HFFc6 (cell line): Measurements from ENCODE around the gene CACFD1. TPM values are rescaled to one million over a fixed set of nuclear protein-coding genes. Genes with fewer than 3 reads are reported as not detected.

ENCODE experiments used
- DNase-seq: peaks from one replicate; pipeline ENCODE4 v3.0.0-alpha.2; 2018
- H3K27ac Mint-ChIP-seq: 2 replicates; pipeline ENCODE4 v1.8.0; 2020; ENCODE audit warnings: mild to moderate bottlenecking, mixed read lengths
- H3K27me3 Mint-ChIP-seq: 2 replicates; pipeline ENCODE4 v1.8.0; 2021; ENCODE audit warnings: mild to moderate bottlenecking, moderate library complexity, mixed read lengths; ENCODE audit not compliant: insufficient read depth
- H3K36me3 Mint-ChIP-seq: 2 replicates; pipeline ENCODE4 v1.8.0; 2021; ENCODE audit warnings: low read depth, mixed read lengths
- H3K4me1 Mint-ChIP-seq: 2 replicates; pipeline ENCODE4 v1.8.0; 2020; ENCODE audit warnings: low read depth, mixed read lengths
- H3K4me3 Mint-ChIP-seq: 2 replicates; pipeline ENCODE4 v1.8.0; 2020; ENCODE audit warnings: mild to moderate bottlenecking, moderate library complexity, mixed read lengths
- H3K9me3 Mint-ChIP-seq: 2 replicates; pipeline ENCODE4 v1.8.0; 2020; ENCODE audit warnings: mild to moderate bottlenecking, mixed read lengths
- CTCF ChIP-seq: fragments of 200-600 bp; sonication (generic); IDR thresholded peaks from 2 replicates; pipeline ENCODE4 v1.5.0; 2021; ENCODE audit warnings: antibody characterized with exemption, mild to moderate bottlenecking
- total RNA-seq, 6 experiments: library from RNA; stranded (reverse); fragmentation: NEBNext Ultra II Directional; extraction: Animal tissue kit (Norgen Biotek cat#: 25700); gene quantifications; 2 replicates in 1 of 6; 3 replicates in 5 of 6; pipeline ENCODE4 v1.2.3, GENCODE V29; 2021

The CACFD1 gene
- total RNA-seq, 6 experiments from 2014 or later = 5.0 to 9.1 (median 6.7) TPM

- H3K4me1 Mint-ChIP-seq = no peaks in the 10 kb centered on the region
- no peaks in the 10 kb centered on the region for H3K27me3 Mint-ChIP-seq
- no peak for DNase-seq
- TF ChIP-seq CTCF = no peak
- no peak overlapping the region for H3K27ac Mint-ChIP-seq
- no peaks in the 10 kb centered on the region for H3K9me3 Mint-ChIP-seq
- no peak overlapping the region for H3K4me3 Mint-ChIP-seq
- H3K36me3 Mint-ChIP-seq = no peaks in the 10 kb centered on the region
These were observed 6.2 kb downstream of the CACFD1 start for GRCh38 chr9:133465984-133466383.

DNA sequence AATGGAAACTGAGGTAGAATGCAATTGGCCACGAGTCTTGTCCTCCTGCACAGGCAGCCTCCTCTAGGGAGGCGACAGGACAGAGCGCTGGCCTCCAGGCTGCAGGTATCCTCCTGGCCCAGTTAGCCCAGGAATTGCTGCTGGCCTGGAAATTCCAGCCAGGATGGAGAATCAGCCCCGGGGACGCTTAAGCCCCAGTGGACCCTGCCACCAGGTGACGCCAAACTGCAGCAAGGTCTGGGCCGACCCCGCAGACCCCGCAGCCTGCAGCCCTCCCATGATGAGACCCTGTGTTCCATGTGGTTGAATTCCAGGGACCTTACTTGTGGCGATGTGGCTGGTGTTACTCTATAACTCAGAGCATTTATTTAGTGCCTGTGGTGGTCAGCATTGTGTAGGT lies 7.3 kb downstream of the CACFD1 start:
- Mint-ChIP-seq H3K4me3 (no peak overlapping the region), H3K36me3 (no peaks in the 10 kb centered on the region), H3K27me3 (no peaks in the 10 kb centered on the region), H3K27ac (no peak overlapping the region), H3K4me1 (no peaks in the 10 kb centered on the region), H3K9me3 (no peaks in the 10 kb centered on the region)
- no peak for DNase-seq
- TF ChIP-seq CTCF = 0 out of 2 replicates have a peak, but pooled peaks have one; percentile 29

DNA sequence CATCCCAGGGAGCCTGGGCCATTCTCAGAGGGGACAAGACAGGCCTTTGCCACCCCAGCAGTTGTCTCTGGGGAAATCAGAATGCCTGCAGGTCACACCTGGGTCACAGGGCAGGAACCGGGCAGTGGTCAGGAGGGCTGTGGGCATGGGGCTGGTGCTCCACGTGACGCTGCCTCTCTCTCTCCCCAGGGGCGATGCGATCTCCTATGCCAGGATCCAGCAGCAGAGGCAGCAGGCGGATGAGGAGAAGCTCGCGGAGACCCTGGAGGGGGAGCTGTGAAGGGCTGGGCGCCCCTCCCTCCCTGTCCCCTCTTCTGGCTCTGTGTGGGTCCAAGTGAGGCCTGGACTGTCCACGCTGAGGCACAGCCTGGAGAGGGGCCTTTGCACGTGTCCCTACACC lies 8.6 kb downstream of the CACFD1 start:
- H3K36me3 Mint-ChIP-seq = no peaks in the 10 kb centered on the region
- no peak overlapping the region for H3K27ac Mint-ChIP-seq
- H3K9me3 Mint-ChIP-seq = no peaks in the 10 kb centered on the region
- no peak for TF ChIP-seq CTCF
- no peak for DNase-seq
- no peaks in the 10 kb centered on the region; the same call in 1 of the 2 replicates for H3K27me3 Mint-ChIP-seq
- no peak overlapping the region for H3K4me3 Mint-ChIP-seq
- no peaks in the 10 kb centered on the region for H3K4me1 Mint-ChIP-seq

GRCh38 chr9:133468777-133469421 lies 9.1 kb downstream of the CACFD1 start:
- H3K4me1 Mint-ChIP-seq = no peaks in the 10 kb centered on the region
- no peaks in the 10 kb centered on the region; the same call in 1 of the 2 replicates for H3K27me3 Mint-ChIP-seq
- no peak for DNase-seq

GRCh38 chr9:133470427-133470924 lies 10.7 kb downstream of the CACFD1 start:
- DNase-seq = no peak
- H3K27me3 Mint-ChIP-seq = no peaks in the 10 kb centered on the region; the same call in 1 of the 2 replicates
- no peaks in the 10 kb centered on the region for H3K36me3 Mint-ChIP-seq
- no peaks in the 10 kb centered on the region for H3K4me1 Mint-ChIP-seq
- TF ChIP-seq CTCF = no peak
- H3K4me3 Mint-ChIP-seq = no peak overlapping the region
- no peaks in the 10 kb centered on the region for H3K9me3 Mint-ChIP-seq
- H3K27ac Mint-ChIP-seq = no peak overlapping the region

More at GRCh38 chr9:133468777-133469421, 9.1 kb downstream of the CACFD1 start:
- no peaks in the 10 kb centered on the region for H3K36me3 Mint-ChIP-seq
- no peaks in the 10 kb centered on the region for H3K9me3 Mint-ChIP-seq
- no peak for TF ChIP-seq CTCF
- H3K4me3 Mint-ChIP-seq = no peak overlapping the region
- no peak overlapping the region for H3K27ac Mint-ChIP-seq
